Ovary (tissue), 9 donors: Measurements from ENCODE around the gene PAFAH2. TPM values are rescaled to one million over a fixed set of nuclear protein-coding genes. Genes with fewer than 3 reads are reported as not detected.
"Not testable (repeated sequence)": the region's sequence is repeated elsewhere in the genome, so short reads cannot be mapped to it uniquely, and the experiment has no call there.

Experiments
- DNase-seq, 5 donors: peaks; one replicate each; pipeline ENCODE4 v3.0.0-alpha.2; 2019 to 2020
- H3K27ac ChIP-seq, 2 donors: fragments of 200-600 bp; one replicate each; pipeline versions ENCODE4 v1.5.1 to v1.8.0; 2019 to 2022
- H3K27me3 ChIP-seq: fragments of 200-600 bp; one replicate; pipeline ENCODE4 v1.8.0; 2022
- H3K36me3 ChIP-seq: fragments of 200-600 bp; sonication (generic); one replicate; pipeline ENCODE4 v1.5.1; 2019
- H3K4me1 ChIP-seq: one replicate; pipeline ENCODE4 v1.8.1; 2013; ENCODE audit warnings: mild to moderate bottlenecking, moderate library complexity; ENCODE audit not compliant: insufficient read depth
- H3K4me3 ChIP-seq: fragments of 200-600 bp; sonication (generic); one replicate; pipeline ENCODE4 v1.5.1; 2017
- H3K9me3 ChIP-seq, 2 donors: fragments of 200-600 bp in 1 of 2; sonication (generic) in 1 of 2; one replicate each; pipeline versions ENCODE4 v1.5.1 to v1.8.1; 2013 to 2019; ENCODE audit warnings: mild to moderate bottlenecking in 1 of 2, moderate library complexity in 1 of 2
- CTCF ChIP-seq, 3 donors: fragments of 450-650 bp in 2 of 3; fragments of 200-600 bp in 1 of 3; IDR thresholded peaks; one replicate each; pipeline versions ENCODE4 v1.5.1 to v1.8.0; 2016 to 2022; ENCODE audit warnings: antibody characterized with exemption in 3 of 3, mild to moderate bottlenecking in 1 of 3
- EP300 ChIP-seq: sonication (generic); formaldehyde crosslinking; IDR thresholded peaks from one replicate; pipeline ENCODE4 v1.6.1; 2017; ENCODE audit warnings: antibody characterized with exemption
- POLR2A ChIP-seq: fragments of 450-650 bp; IDR thresholded peaks from one replicate; pipeline ENCODE4 v1.6.1; 2017; ENCODE audit warnings: antibody characterized with exemption, mild to moderate bottlenecking, moderate library complexity
- WGBS, 3 donors: extraction: QIAGEN DNeasy Blood & Tissue Kit in 1 of 3; methylation state at CpG; one replicate each; pipeline versions ENCODE4 v1.1.5 to v1.1.7; 2013 to 2017; 5-methylcytosine and 5-hydroxymethylcytosine counted together
- intact Hi-C, 4 donors: fragments of 100-400 bp; cut with DNase I; formaldehyde crosslinking; loops; one replicate each; pipeline versions ENCODE4 v1.11.0 to v1.15.1; 2022 to 2023
- polyA plus RNA-seq, 2 donors: library from polyadenylated mRNA; stranded (reverse); fragments of 200-250 nt in 1 of 2; fragments of 350-450 nt in 1 of 2; fragmentation: Illumina TruSeq in 1 of 2; extraction: RNeasy Lipid Tissue Mini Kit (QIAGEN cat#74804) in 1 of 2; gene quantifications; one replicate each; pipeline ENCODE4 v1.2.3, GENCODE V29; 2013 to 2014
- total RNA-seq, 7 donors: library from RNA; depleted of rRNA in 2 of 7; stranded (reverse); fragments of >200 nt in 2 of 7; fragmentation: NEBNext Ultra II Directional in 3 of 7; extraction: Animal tissue kit (Norgen Biotek cat#: 25700) in 3 of 7; gene quantifications; one replicate each; pipeline versions ENCODE4 v1.1.0 to v1.2.4, GENCODE V29; 2016 to 2023
- donor health status: DM: no; HTN: no; CAD: no; lungs with moderate emphysema.
- donor health status: DM: no; HTN: no; CAD: no.
- donor health status: Bipolar disorder and iron deficiency.
- donor health status: DM: yes; HTN: yes; CAD: no.
- donor health status: DM: no; HTN: no; CAD: no.
- donor health status: DM: yes; HTN: yes; CAD: no.

PAFAH2 gene
- total and polyA plus RNA-seq, 9 donors = 3.4 to 12.1 (median 6.1) TPM

- 49 to 62% (median 55%) methylated on average over 3 of the region's 3 CpGs for WGBS, 3 donors
- Histone ChIP-seq H3K4me3 (no peak overlapping the region), H3K27me3 (no peaks in the 10 kb centered on the region), H3K36me3 (no peaks in the 10 kb centered on the region), H3K4me1 (no peaks in the 10 kb centered on the region), H3K27ac (no peak overlapping the region), H3K9me3 (no peaks in the 10 kb centered on the region)
- intact Hi-C loops = no loop called here
- no peak for TF ChIP-seq POLR2A
- TF ChIP-seq EP300 = no peak
- TF ChIP-seq CTCF (IDR thresholded peaks at IDR 0.05) = no peak
- DNase-seq = no peak
Measured at GRCh38 chr1:25944986-25945385, 52.9 kb downstream of the PAFAH2 start.

- H3K27ac ChIP-seq, DNase-seq, H3K4me1 ChIP-seq, H3K4me3 ChIP-seq, H3K9me3 ChIP-seq, intact Hi-C loops, H3K36me3 ChIP-seq, H3K27me3 ChIP-seq: not testable (repeated sequence)
- 87 to 95% (median 88%) methylated on average over 5 of the region's 5 CpGs for WGBS, 3 donors
Measured at GRCh38 chr1:25943511-25943910, 54.4 kb downstream of the PAFAH2 start.

GRCh38 chr1:25936947-25937346 is 60.9 kb downstream of the PAFAH2 start:
- Histone ChIP-seq H3K27ac (no peak overlapping the region), H3K4me1 (peaks cover 1% of the 10 kb centered on the region), H3K36me3 (no peaks in the 10 kb centered on the region), H3K4me3 (no peak overlapping the region), H3K9me3 (no peaks in the 10 kb centered on the region), H3K27me3 (no peaks in the 10 kb centered on the region)
- DNase-seq = no peak
- intact Hi-C loops = no loop called here
- 73 to 78% (median 76%) methylated on average over 4 of the region's 4 CpGs for WGBS, 3 donors
- TF ChIP-seq EP300 = no peak
- TF ChIP-seq POLR2A = no peak
- no peak for TF ChIP-seq CTCF (IDR thresholded peaks at IDR 0.05)

GRCh38 chr1:25933479-25934365 is 64.1 kb downstream of the PAFAH2 start:
- peak overlapping the region in 1 of 2 donors; percentile 40 for H3K27ac ChIP-seq
- no peak overlapping the region for H3K4me3 ChIP-seq
- intact Hi-C loops = no loop called here
- no peak for DNase-seq
- H3K27me3 ChIP-seq = no peaks in the 10 kb centered on the region
- TF ChIP-seq POLR2A (no peak), EP300 (no peak), CTCF (IDR thresholded peaks at IDR 0.05) (no peak)
- 20 to 25% (median 21%) methylated on average over 13 of the region's 13 CpGs for WGBS, 3 donors
- no peaks in the 10 kb centered on the region for H3K36me3 ChIP-seq
- H3K4me1 ChIP-seq = peaks cover 1% of the 10 kb centered on the region
- H3K9me3 ChIP-seq = no peaks in the 10 kb centered on the region

GRCh38 chr1:25932811-25933400 is 65.0 kb downstream of the PAFAH2 start:
- WGBS, 3 donors = 50 to 56% (median 51%) methylated on average over 12 of the region's 12 CpGs
- not testable (repeated sequence) for H3K27me3 ChIP-seq

More at GRCh38 chr1:25932811-25933400, 65.0 kb downstream of the PAFAH2 start:
- H3K9me3 ChIP-seq, DNase-seq, intact Hi-C loops, H3K36me3 ChIP-seq, H3K4me3 ChIP-seq, H3K4me1 ChIP-seq: not testable (repeated sequence)
- peak overlapping the region in 1 of 2 donors; percentile 40 for H3K27ac ChIP-seq
